ENCODE data around the gene MTHFD2L.

The MTHFD2L gene

GRCh38 chr4:74284053-74284452 lies 126.1 kb downstream of the MTHFD2L start (continued):
- TF ChIP-seq ZNF701 (tag by site-specific recombination; IDR thresholded peaks at IDR 0.05), result no peak

GRCh38 chr4:74287164-74287563 lies 129.2 kb downstream of the MTHFD2L start:
- CTCF ChIA-PET, result no interaction called here
- POLR2A ChIA-PET, result no interaction called here
- TF ChIP-seq ZNF426 (tag by site-specific recombination; IDR thresholded peaks at IDR 0.05) (no peak), ZBTB8A (tag by site-specific recombination; IDR thresholded peaks at IDR 0.05) (no peak), ZNF157 (tag by site-specific recombination; IDR thresholded peaks at IDR 0.05) (no peak), ZNF18 (tag by site-specific recombination; IDR thresholded peaks at IDR 0.05) (no peak), ZNF132 (tag by site-specific recombination; IDR thresholded peaks at IDR 0.05; ENCODE audit: borderline replicate concordance) (no peak), ELK4 (IDR thresholded peaks at IDR 0.05; ENCODE audit: borderline replicate concordance, low read depth, low read length) (no peak), ZBTB6 (tag by site-specific recombination; IDR thresholded peaks at IDR 0.05) (no peak), ZNF214 (tag by site-specific recombination; IDR thresholded peaks at IDR 0.05; ENCODE audit: borderline replicate concordance) (no peak), ZNF624 (tag by site-specific recombination; IDR thresholded peaks at IDR 0.05) (no peak), ZNF558 (tag by site-specific recombination; IDR thresholded peaks at IDR 0.05) (no peak), IKZF3 (tag by site-specific recombination; IDR thresholded peaks at IDR 0.05) (no peak), ZNF623 (tag by site-specific recombination; IDR thresholded peaks at IDR 0.05) (no peak), ZNF114 (tag by site-specific recombination; IDR thresholded peaks at IDR 0.05) (no peak), ZSCAN18 (tag by site-specific recombination; IDR thresholded peaks at IDR 0.05) (no peak), ZNF16 (tag by site-specific recombination; IDR thresholded peaks at IDR 0.05; ENCODE audit: low read depth) (no peak), ZNF280C (tag by site-specific recombination; IDR thresholded peaks at IDR 0.05) (no peak), KLF16 (tag by site-specific recombination; IDR thresholded peaks at IDR 0.05) (no peak)

More at GRCh38 chr4:74287164-74287563, 129.2 kb downstream of the MTHFD2L start:
- H3K27ac ChIP-seq (ENCODE audit: extremely low read depth, low read depth, low read length), result no peak overlapping the region
- no peaks in the 10 kb centered on the region for H3K36me3 ChIP-seq (ENCODE audit: control insufficient read depth in 2 of 2, insufficient read depth in 1 of 2, low read length in 2 of 2)
- H3K4me3 ChIP-seq (ENCODE audit: low read depth, low read length), result no peak overlapping the region
- H3K4me1 ChIP-seq (ENCODE audit: control insufficient read depth, insufficient read depth, low read length), result no peaks in the 10 kb centered on the region
- H3K9me3 ChIP-seq (ENCODE audit: control insufficient read depth, insufficient read depth, low read depth, low read length), result no peaks in the 10 kb centered on the region
